Naive thymus-derived CD8-positive, alpha-beta T cell (primary cell): ENCODE results near the gene KCTD16. TPM values are rescaled to one million over a fixed set of nuclear protein-coding genes. Genes with fewer than 3 reads are reported as not detected.

Experiments used
- ATAC-seq, 2 donors: fragments of 150-1000 bp; cut with Tn5 transposase in 1 of 2; sonication (Bioruptor Pico), chemical (Tn5 transposase) in 1 of 2; 1 replicate in 1 of 2; 2 replicates in 1 of 2; pipeline ENCODE4 v1.10.0; 2021; ENCODE audit warnings: mild to moderate bottlenecking in 2 of 2, moderate library complexity in 2 of 2
- POLR2A ChIA-PET: fragments of 350-600 bp; sonication (Branson Sonifier 250); formaldehyde crosslinking; loops from one replicate; lab custom pipeline; 2021; ENCODE audit warnings: antibody characterized with exemption; lab: Charles Lee
- DNase-seq, 10 donors: peaks; one replicate each; pipeline versions ENCODE4 v3.0.0 to v3.0.0-alpha.2; 2020 to 2022
- H3K27ac Mint-ChIP-seq, 10 donors: one replicate each; pipeline ENCODE4 v1.8.0; 2020 to 2022; ENCODE audit warnings: mild to moderate bottlenecking in 10 of 10, mixed read lengths in 10 of 10, moderate library complexity in 4 of 10, inconsistent platforms in 1 of 10
- H3K27me3 Mint-ChIP-seq, 5 donors: one replicate each; pipeline ENCODE4 v1.8.0; 2021 to 2022; ENCODE audit warnings: mixed read lengths in 5 of 5
- H3K36me3 Mint-ChIP-seq, 3 donors: one replicate each; pipeline ENCODE4 v1.8.0; 2020 to 2022; ENCODE audit warnings: mixed read lengths in 3 of 3, mild to moderate bottlenecking in 2 of 3, inconsistent platforms in 1 of 3
- H3K4me1 Mint-ChIP-seq, 4 donors: one replicate each; pipeline ENCODE4 v1.8.0; 2021 to 2022; ENCODE audit warnings: mixed read lengths in 4 of 4
- H3K4me3 Mint-ChIP-seq, 10 donors: one replicate each; pipeline ENCODE4 v1.8.0; 2020 to 2022; ENCODE audit warnings: mild to moderate bottlenecking in 10 of 10, mixed read lengths in 10 of 10, moderate library complexity in 6 of 10, inconsistent platforms in 1 of 10
- H3K9me3 Mint-ChIP-seq, 9 donors: one replicate each; pipeline ENCODE4 v1.8.0; 2020 to 2022; ENCODE audit warnings: mixed read lengths in 9 of 9, mild to moderate bottlenecking in 3 of 9, inconsistent platforms in 1 of 9, moderate library complexity in 1 of 9
- polyA plus RNA-seq, 3 donors: library from polyadenylated mRNA; unstranded; fragments of 300-500 nt; fragmentation: Illumina TruSeq; gene quantifications; one replicate each; pipeline ENCODE4 v1.2.3, GENCODE V29; 2021
- total RNA-seq, 8 experiments: library from RNA in 2 of 8; stranded (reverse) in 2 of 8; gene quantifications; one replicate each; pipeline ENCODE4 v1.2.3 and lab custom pipeline; 2021 to 2026

Gene KCTD16
- total and polyA plus RNA-seq, 5 experiments from 2014 or later: 0.13 to 0.27 TPM; not detected in 3

DNA sequence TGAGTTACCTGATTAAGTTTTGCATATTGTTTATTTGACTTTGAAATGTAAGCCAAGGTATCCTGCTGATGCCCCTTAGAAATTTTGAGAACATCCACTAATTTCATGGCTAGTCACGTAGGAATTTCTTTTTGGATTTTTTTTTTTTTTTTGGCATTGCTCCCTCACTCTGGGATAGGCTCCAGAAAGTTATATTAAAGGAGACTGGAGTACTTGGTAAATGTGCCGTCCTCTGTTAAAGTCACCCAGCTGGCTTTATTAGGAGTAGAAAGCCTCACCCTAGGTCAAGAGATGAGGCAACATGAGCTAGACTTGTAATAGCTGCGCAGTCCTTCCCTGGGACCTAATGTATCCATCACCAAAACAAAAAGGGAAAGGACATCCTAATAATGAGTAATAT is 3.1 kb downstream of the KCTD16 start:
- ATAC-seq (no peak), DNase-seq (no peak)
- POLR2A ChIA-PET: interaction anchor here (1.3 to 1.5 kb wide), 2 partner anchors 8 to 15 kb away, joined by 3 read pairs; no protein-coding TSS in a partner anchor
- Mint-ChIP-seq H3K27me3 (peaks cover 0 to 10% (median 1%) of the 10 kb centered on the region in 5 donors), H3K4me3 (no peak overlapping the region), H3K9me3 (no peaks in the 10 kb centered on the region), H3K4me1 (peaks cover 12 to 31% (median 23%) of the 10 kb centered on the region in 4 donors), H3K27ac (peak overlapping the region in 1 of 10 donors; percentile 15), H3K36me3 (peaks cover 0 to 2% (median 0%) of the 10 kb centered on the region in 3 donors)

DNA sequence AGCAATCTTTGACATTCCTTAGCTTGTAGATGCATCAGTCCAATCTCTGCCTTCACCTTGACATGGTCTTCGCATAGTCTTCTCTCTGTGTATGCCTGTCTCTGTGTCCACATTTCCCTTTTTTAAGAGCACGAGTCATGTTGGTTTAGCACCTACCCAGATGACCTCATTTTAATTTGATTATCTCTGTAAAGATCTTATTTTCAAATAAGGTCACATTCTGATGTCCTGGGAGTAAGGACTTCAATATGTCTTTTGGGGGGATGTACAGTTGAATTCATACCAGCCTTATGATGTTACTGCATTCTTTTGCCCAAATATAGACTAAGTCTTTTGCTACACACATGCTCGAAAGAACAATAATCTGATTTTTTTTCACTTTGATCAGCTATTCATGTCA is 6.9 kb downstream of the KCTD16 start:
- POLR2A ChIA-PET: no interaction called here
- no peak for ATAC-seq

DNA sequence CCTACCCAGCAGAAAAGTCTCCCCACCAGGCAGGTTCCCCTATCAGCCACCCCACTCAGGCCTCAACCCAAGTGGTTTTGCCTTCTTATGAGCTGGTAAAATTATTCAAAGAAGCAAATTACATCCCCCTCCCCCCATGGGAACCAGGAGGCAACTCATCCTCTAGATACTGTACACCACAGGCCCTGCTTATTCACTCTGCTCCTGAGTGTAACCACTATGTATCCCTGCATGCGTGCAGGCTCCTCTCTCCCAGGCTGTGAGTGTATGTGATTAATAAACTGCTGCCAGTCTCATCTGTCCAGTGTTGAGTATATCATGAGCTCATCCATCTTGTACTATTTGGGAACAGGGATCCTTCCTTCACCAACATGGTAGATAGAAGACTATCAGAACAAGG is 8.6 kb downstream of the KCTD16 start:
- Mint-ChIP-seq H3K27ac (peak overlapping the region in 1 of 10 donors; percentile 26), H3K4me1 (peaks cover 0 to 13% (median 6%) of the 10 kb centered on the region in 4 donors), H3K9me3 (no peaks in the 10 kb centered on the region), H3K36me3 (no peaks in the 10 kb centered on the region), H3K27me3 (peaks cover 0 to 5% (median 0%) of the 10 kb centered on the region in 5 donors), H3K4me3 (no peak overlapping the region)
- POLR2A ChIA-PET: no interaction called here
- no peak for ATAC-seq
- no peak for DNase-seq

More for the DNA sequence above, 6.9 kb downstream of the KCTD16 start:
- Mint-ChIP-seq H3K27me3 (peaks cover 0 to 10% (median 1%) of the 10 kb centered on the region in 5 donors), H3K4me3 (no peak overlapping the region), H3K9me3 (no peaks in the 10 kb centered on the region), H3K27ac (no peak overlapping the region), H3K4me1 (peaks cover 0 to 8% (median under 1%) of the 10 kb centered on the region in 4 donors), H3K36me3 (no peaks in the 10 kb centered on the region)
- DNase-seq: no peak

GRCh38 chr5:144183254-144183889 is 12.7 kb downstream of the KCTD16 start:
- Mint-ChIP-seq H3K9me3 (no peaks in the 10 kb centered on the region), H3K4me1 (peaks cover 11 to 42% (median 37%) of the 10 kb centered on the region in 4 donors), H3K4me3 (no peak overlapping the region), H3K27me3 (no peaks in the 10 kb centered on the region), H3K27ac (no peak overlapping the region), H3K36me3 (no peaks in the 10 kb centered on the region)
- peak in 4 of 10 donors; percentile 9 to 45 (median 38) for DNase-seq
- POLR2A ChIA-PET: no interaction called here
- ATAC-seq: no peak

GRCh38 chr5:144187699-144188294 is 17.1 kb downstream of the KCTD16 start:
- no peaks in the 10 kb centered on the region for H3K9me3 Mint-ChIP-seq
- no peaks in the 10 kb centered on the region for H3K27me3 Mint-ChIP-seq
- H3K27ac Mint-ChIP-seq: peak overlapping the region in 8 of 10 donors; percentile 85 to 99 (median 94)
- DNase-seq (peak; percentile 52 to 89 (median 76)), ATAC-seq (peak; percentile 66 to 72)
- POLR2A ChIA-PET: interaction anchor here (0.7 to 5.3 kb wide), 5 partner anchors 13 to 1185 kb away, joined by 3 to 44 read pairs (median 3); partner anchors contain the start of genes KCTD16, NR3C1 and YIPF5
- peak overlapping the region in 9 of 10 donors; percentile 46 to 76 (median 70) for H3K4me3 Mint-ChIP-seq
- peaks cover 26 to 63% (median 60%) of the 10 kb centered on the region in 4 donors for H3K4me1 Mint-ChIP-seq
- H3K36me3 Mint-ChIP-seq: no peaks in the 10 kb centered on the region

GRCh38 chr5:144189800-144190429 is 19.2 kb downstream of the KCTD16 start:
- Mint-ChIP-seq H3K27me3 (no peaks in the 10 kb centered on the region), H3K4me3 (peak overlapping the region in 9 of 10 donors; percentile 38 to 84 (median 76)), H3K36me3 (no peaks in the 10 kb centered on the region), H3K4me1 (peaks cover 26 to 58% (median 51%) of the 10 kb centered on the region in 4 donors), H3K27ac (peak overlapping the region in 8 of 10 donors; percentile 85 to 99 (median 94)), H3K9me3 (no peaks in the 10 kb centered on the region)
- ATAC-seq (peak; percentile 71 to 83), DNase-seq (peak; percentile 37 to 86 (median 72))
- POLR2A ChIA-PET: interaction anchor here (0.7 to 5.3 kb wide), 3 partner anchors 20 to 1187 kb away, joined by 3 to 37 read pairs (median 34); partner anchors contain the start of genes KCTD16, NR3C1 and YIPF5

- POLR2A ChIA-PET: interaction anchor here (0.6 to 5.3 kb wide), 5 partner anchors 21 to 1085 kb away, joined by 3 to 37 read pairs (median 3); partner anchors contain the start of genes KCTD16, NR3C1 and YIPF5
Measured at GRCh38 chr5:144191531-144191930, 20.9 kb downstream of the KCTD16 start.

DNA sequence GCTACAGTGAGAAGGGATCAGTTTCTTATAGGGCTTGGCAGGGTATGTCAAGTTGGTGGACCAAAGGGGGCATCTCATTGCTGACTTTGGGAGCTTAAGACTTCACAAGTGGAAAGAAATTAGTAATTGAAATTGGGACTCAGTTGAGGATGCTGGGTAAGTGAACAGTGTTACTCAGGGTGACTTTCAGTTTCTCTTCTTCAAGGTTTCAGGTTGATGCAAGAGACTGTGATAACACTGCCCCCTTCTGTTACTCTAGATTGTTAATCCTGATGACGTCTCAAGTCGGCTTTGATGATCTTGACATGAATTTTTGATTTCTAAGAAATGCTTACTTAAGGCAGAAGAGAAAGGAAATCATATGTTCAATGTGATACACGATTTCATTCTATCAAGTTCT is 21.3 kb downstream of the KCTD16 start:
- Mint-ChIP-seq H3K27me3 (no peaks in the 10 kb centered on the region), H3K4me1 (peaks cover 23 to 44% (median 34%) of the 10 kb centered on the region in 4 donors), H3K36me3 (no peaks in the 10 kb centered on the region), H3K9me3 (no peaks in the 10 kb centered on the region), H3K27ac (no peak overlapping the region), H3K4me3 (no peak overlapping the region)
- peak in 9 of 10 donors; percentile 21 to 86 (median 73) for DNase-seq
- POLR2A ChIA-PET: interaction anchor here (0.6 to 5.3 kb wide), 4 partner anchors 22 to 1086 kb away, joined by 3 to 37 read pairs (median 19); partner anchors contain the start of genes KCTD16, NR3C1 and YIPF5
- peak; percentile 38 to 65 for ATAC-seq

More at GRCh38 chr5:144191531-144191930, 20.9 kb downstream of the KCTD16 start:
- peak overlapping the region in 2 of 10 donors; percentile 56 to 57 for H3K4me3 Mint-ChIP-seq
- H3K36me3 Mint-ChIP-seq: no peaks in the 10 kb centered on the region
- no peak for DNase-seq
- H3K27ac Mint-ChIP-seq: no peak overlapping the region
- ATAC-seq: no peak
- no peaks in the 10 kb centered on the region for H3K9me3 Mint-ChIP-seq
- no peaks in the 10 kb centered on the region for H3K27me3 Mint-ChIP-seq
- peaks cover 23 to 47% (median 37%) of the 10 kb centered on the region in 4 donors for H3K4me1 Mint-ChIP-seq

- H3K4me3 Mint-ChIP-seq: no peak overlapping the region
- H3K27ac Mint-ChIP-seq: no peak overlapping the region
- POLR2A ChIA-PET: interaction anchor here (1.1 to 4.3 kb wide), 2 partner anchors 23 to 789 kb away, joined by 4 to 34 read pairs; partner anchors contain the start of genes KCTD16, NR3C1 and YIPF5
- no peaks in the 10 kb centered on the region for H3K9me3 Mint-ChIP-seq
- no peaks in the 10 kb centered on the region for H3K27me3 Mint-ChIP-seq
- H3K36me3 Mint-ChIP-seq: no peaks in the 10 kb centered on the region
- ATAC-seq: no peak
- DNase-seq: no peak
- H3K4me1 Mint-ChIP-seq: peaks cover 19 to 38% (median 27%) of the 10 kb centered on the region in 4 donors
Measured at GRCh38 chr5:144192661-144193060, 22.0 kb downstream of the KCTD16 start.

GRCh38 chr5:144194144-144194543 is 23.5 kb downstream of the KCTD16 start:
- POLR2A ChIA-PET: no interaction called here
- H3K4me3 Mint-ChIP-seq: no peak overlapping the region
- H3K4me1 Mint-ChIP-seq: peaks cover 12 to 23% (median 12%) of the 10 kb centered on the region in 4 donors
- H3K27ac Mint-ChIP-seq: no peak overlapping the region
- H3K27me3 Mint-ChIP-seq: peaks cover 1 to 4% (median 3%) of the 10 kb centered on the region in 5 donors
- H3K9me3 Mint-ChIP-seq: no peaks in the 10 kb centered on the region
- no peak for DNase-seq
- ATAC-seq: no peak
- H3K36me3 Mint-ChIP-seq: no peaks in the 10 kb centered on the region

DNA sequence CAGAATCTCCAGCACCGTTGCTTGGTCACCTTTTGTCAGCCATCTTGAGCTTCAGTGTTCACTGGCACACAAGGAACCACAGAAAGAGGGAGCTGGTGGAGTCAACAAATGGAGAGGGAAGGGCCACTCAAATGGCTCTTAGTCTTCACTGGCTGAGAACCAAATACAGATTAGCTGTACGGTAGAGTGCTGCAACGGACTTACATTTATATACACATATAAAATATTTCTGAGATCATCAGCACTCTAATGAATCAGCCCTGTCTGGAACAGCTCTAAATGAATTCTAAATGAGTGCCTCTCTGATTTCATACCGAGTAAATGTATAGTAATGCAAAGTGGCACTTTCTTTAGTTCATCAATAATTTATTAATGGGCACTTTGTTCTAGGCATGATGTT is 24.8 kb downstream of the KCTD16 start:
- Mint-ChIP-seq H3K36me3 (no peaks in the 10 kb centered on the region), H3K27me3 (peaks cover 4 to 14% (median 11%) of the 10 kb centered on the region in 5 donors), H3K4me1 (peaks cover 0 to 11% (median 3%) of the 10 kb centered on the region in 4 donors), H3K27ac (no peak overlapping the region), H3K4me3 (no peak overlapping the region), H3K9me3 (no peaks in the 10 kb centered on the region)
- DNase-seq (no peak), ATAC-seq (no peak)
- POLR2A ChIA-PET: no interaction called here

- no peak overlapping the region for H3K4me3 Mint-ChIP-seq
- DNase-seq (no peak), ATAC-seq (no peak)
- peaks cover 0 to under 1% (median 0%) of the 10 kb centered on the region in 4 donors for H3K4me1 Mint-ChIP-seq
- POLR2A ChIA-PET: no interaction called here
- peaks cover 8 to 20% (median 14%) of the 10 kb centered on the region in 5 donors for H3K27me3 Mint-ChIP-seq
- no peaks in the 10 kb centered on the region for H3K9me3 Mint-ChIP-seq
- H3K27ac Mint-ChIP-seq: no peak overlapping the region
- no peaks in the 10 kb centered on the region for H3K36me3 Mint-ChIP-seq
Measured at GRCh38 chr5:144196612-144197011, 25.9 kb downstream of the KCTD16 start.
